Endothelial cell of umbilical vein (primary cell): ENCODE results near the gene POMP. TPM values are rescaled to one million over a fixed set of nuclear protein-coding genes. Genes with fewer than 3 reads are reported as not detected.

Source experiments
- BruUV-seq: library from RNA; stranded (reverse); fragments of 400-500 nt; replicated peaks from 2 replicates; lab custom pipeline; 2021; lab: Mats Ljungman, UMichigan
- CTCF ChIA-PET: fragments of 300-600, 350-600 bp; sonication (Branson Sonifier 250); formaldehyde crosslinking; loops from one replicate; lab custom pipeline; 2021; ENCODE audit warnings: antibody characterized with exemption, inconsistent platforms; lab: Charles Lee
- POLR2A ChIA-PET: fragments of 300-600, 350-600 bp; sonication (Branson Sonifier 250); formaldehyde crosslinking; loops from one replicate; lab custom pipeline; 2021; ENCODE audit warnings: antibody characterized with exemption, inconsistent platforms; lab: Charles Lee
- DNase-seq: peaks from one replicate; pipeline ENCODE4 v3.0.0-alpha.2; 2011; ENCODE audit warnings: low read depth, low spot score
- FAIRE-seq: peaks from 2 replicates; lab custom pipeline; 2011; peaks lifted over from hg19 to GRCh38; lab: Jason Lieb, UNC
- H2AFZ ChIP-seq: 2 replicates; pipeline ENCODE4 v1.6.0; 2012; ENCODE audit warnings: low read depth, low read length, control low read depth, inconsistent platforms
- H3K27ac ChIP-seq: 2 replicates; pipeline ENCODE4 v1.5.1; 2011; ENCODE audit warnings: low read depth, mild to moderate bottlenecking, control low read depth, low read length, moderate library complexity; ENCODE audit not compliant: insufficient read depth
- H3K27me3 ChIP-seq, 2 experiments: 2 replicates each; pipeline versions ENCODE4 v1.6.0 to v1.6.1; 2011; ENCODE audit warnings: low read length in 2 of 2, mixed read lengths in 1 of 2; ENCODE audit not compliant: control insufficient read depth in 2 of 2, insufficient read depth in 2 of 2
- H3K36me3 ChIP-seq, 2 experiments: 2 replicates in 1 of 2; 3 replicates in 1 of 2; pipeline ENCODE4 v1.5.1; 2011; ENCODE audit warnings: low read length in 2 of 2, mild to moderate bottlenecking in 1 of 2, moderate library complexity in 1 of 2; ENCODE audit not compliant: control insufficient read depth in 2 of 2, insufficient read depth in 2 of 2; ENCODE audit errors: extremely low read depth in 1 of 2
- H3K4me1 ChIP-seq: 3 replicates; pipeline ENCODE4 v1.5.1; 2011; ENCODE audit warnings: mild to moderate bottlenecking, low read length; ENCODE audit not compliant: control insufficient read depth, insufficient read depth; ENCODE audit errors: extremely low read depth
- H3K4me2 ChIP-seq: 2 replicates; pipeline ENCODE4 v1.6.1; 2011; ENCODE audit warnings: low read length, control low read depth, mixed read lengths; ENCODE audit not compliant: insufficient read depth
- H3K4me3 ChIP-seq, 3 experiments: fragments of 200-600 bp in 1 of 3; sonication (generic), shearing (Covaris generic) in 1 of 3; replicated peaks in 1 of 3; 2 replicates each; pipeline ENCODE4 v1.5.1; 2011 to 2016; ENCODE audit warnings: control low read depth in 3 of 3, low read length in 3 of 3, mild to moderate bottlenecking in 2 of 3, inconsistent platforms in 1 of 3, low read depth in 1 of 3, moderate library complexity in 1 of 3; ENCODE audit not compliant: insufficient read depth in 1 of 3
- H3K79me2 ChIP-seq: 2 replicates; pipeline ENCODE4 v1.6.0; 2012; ENCODE audit warnings: low read length, inconsistent platforms; ENCODE audit not compliant: control insufficient read depth, insufficient read depth
- H3K9ac ChIP-seq: replicated peaks from 2 replicates; pipeline ENCODE3; 2011; ENCODE audit warnings: low read length, control low read depth; ENCODE audit not compliant: insufficient read depth; ENCODE audit errors: extremely low read depth
- H3K9me1 ChIP-seq: replicated peaks from 3 replicates; pipeline ENCODE4 v1.6.0; 2011; ENCODE audit warnings: mild to moderate bottlenecking, low read length; ENCODE audit not compliant: control insufficient read depth, insufficient read depth; ENCODE audit errors: extremely low read depth
- H3K9me3 ChIP-seq: replicated peaks from 2 replicates; pipeline ENCODE4 v1.5.1; 2012; ENCODE audit warnings: low read length, inconsistent platforms; ENCODE audit not compliant: control insufficient read depth, insufficient read depth
- H4K20me1 ChIP-seq: replicated peaks from 2 replicates; pipeline ENCODE3; 2011; ENCODE audit warnings: mild to moderate bottlenecking, low read length; ENCODE audit not compliant: control insufficient read depth, insufficient read depth; ENCODE audit errors: extremely low read depth
- CTCF ChIP-seq, 2 donors: IDR thresholded peaks; 1 replicate in 1 of 2; 2 replicates in 1 of 2; pipeline ENCODE4 v1.5.1; 2011; ENCODE audit warnings: low read length in 2 of 2, mild to moderate bottlenecking in 2 of 2, moderate library complexity in 2 of 2, control low read depth in 1 of 2, inconsistent platforms in 1 of 2, low read depth in 1 of 2; ENCODE audit not compliant: insufficient read depth in 1 of 2; ENCODE audit errors: extremely low read depth in 1 of 2
- EZH2 ChIP-seq: IDR thresholded peaks from 2 replicates; pipeline ENCODE4 v1.6.1; 2012; ENCODE audit warnings: borderline replicate concordance, low read depth, mild to moderate bottlenecking, moderate library complexity, low read length, inconsistent platforms; ENCODE audit not compliant: severe bottlenecking
- FOS ChIP-seq: IDR thresholded peaks from 2 replicates; pipeline ENCODE4 v1.6.1; 2011; ENCODE audit warnings: mild to moderate bottlenecking, low read length, moderate library complexity, borderline replicate concordance; ENCODE audit not compliant: insufficient read depth
- GATA2 ChIP-seq: IDR thresholded peaks from 2 replicates; pipeline ENCODE4 v1.7.0; 2011; ENCODE audit warnings: low read depth, mild to moderate bottlenecking, moderate library complexity, mixed read lengths, low read length; ENCODE audit not compliant: insufficient read length, insufficient read depth
- JUN ChIP-seq: IDR thresholded peaks from 2 replicates; pipeline ENCODE4 v1.6.1; 2011; ENCODE audit warnings: borderline replicate concordance, low read depth; ENCODE audit not compliant: insufficient read length, insufficient read depth
- MAX ChIP-seq: IDR thresholded peaks from 2 replicates; pipeline ENCODE4 v1.6.1; 2011; ENCODE audit not compliant: insufficient read depth, insufficient read length
- MYC ChIP-seq: IDR thresholded peaks from one replicate; pipeline ENCODE4 v1.6.1; 2011; ENCODE audit warnings: mild to moderate bottlenecking, low read depth, low read length
- POLR2A ChIP-seq: IDR thresholded peaks from 2 replicates; pipeline ENCODE4 v1.6.1; 2012; ENCODE audit warnings: low read depth, mild to moderate bottlenecking, control low read depth, low read length
- POLR2AphosphoS5 ChIP-seq: IDR thresholded peaks from 2 replicates; pipeline ENCODE4 v1.6.1; 2012; ENCODE audit warnings: low read depth, mild to moderate bottlenecking, control low read depth, low read length, moderate library complexity; ENCODE audit not compliant: insufficient read depth
- dilution Hi-C: fragments of 300-500 bp; cut with MboI; formaldehyde crosslinking; loops from one replicate; pipeline ENCODE4 v1.15.0; 2019; ENCODE audit warnings: low sequenced_read_pairs; ENCODE audit not compliant: extremely low pct_ligation_motif_present
- intact Hi-C: fragments of 100-400 bp; cut with micrococcal nuclease; formaldehyde crosslinking; loops from one replicate; pipeline ENCODE4 v1.10.0; 2022
- polyA plus RNA-seq, 4 experiments: library from polyadenylated mRNA; depleted of rRNA in 3 of 4; stranded (reverse) in 3 of 4; unstranded in 1 of 4; fragments of >200 nt; gene quantifications; 2 replicates each; pipeline versions ENCODE4 v1.2.1 to v1.2.3, GENCODE V29; 2011 to 2012; ENCODE audit warnings: missing spikeins in 1 of 4
- total RNA-seq: library from RNA; stranded (reverse); gene quantifications from 2 replicates; pipeline ENCODE4 v1.2.3, GENCODE V29; 2021

POMP gene
- total and polyA plus RNA-seq, 2 donors (not counting 3 experiments of a cell fraction or from before 2014, with no cell fraction given), result 27.0 to 88.9 TPM

GRCh38 chr13:28718196-28718542 lies 59.2 kb downstream of the POMP start:
- intact Hi-C loops, result loop anchor here (1.0 to 5.0 kb wide), 2 partner anchors 226 to 361 kb away; no protein-coding TSS in a partner anchor
- no peaks in the 10 kb centered on the region for H3K9me1 ChIP-seq
- CTCF ChIA-PET, result interaction anchor here (0.6 to 3.9 kb wide), 10 partner anchors 9 to 102 kb away, joined by 3 to 28 read pairs (median 3); partner anchors contain the start of gene MTUS2
- H3K4me2 ChIP-seq, result peak overlapping the region; percentile 80
- no peaks in the 10 kb centered on the region for H3K79me2 ChIP-seq
- H3K9ac ChIP-seq, result peak overlapping the region; percentile 47
- peak overlapping the region; percentile 58 for H2AFZ ChIP-seq
- POLR2A ChIA-PET, result no interaction called here
- FAIRE-seq (no peak), DNase-seq (peak; percentile 55)
- no peaks in the 10 kb centered on the region for H3K36me3 ChIP-seq
- peak overlapping the region; percentile 43 to 48 (median 44) for H3K4me3 ChIP-seq
- dilution Hi-C loops, result no loop called here
- no TSS peak for BruUV-seq
- no peaks in the 10 kb centered on the region for H3K9me3 ChIP-seq
- no peaks in the 10 kb centered on the region for H3K27me3 ChIP-seq
- peaks cover 30% of the 10 kb centered on the region for H3K4me1 ChIP-seq
- no peaks in the 10 kb centered on the region for H4K20me1 ChIP-seq
- TF ChIP-seq JUN (no peak), MYC (no peak), POLR2A (no peak), POLR2AphosphoS5 (no peak), GATA2 (no peak), CTCF (IDR thresholded peaks at IDR 0.05; ENCODE audit: extremely low read depth in 1 of 2, insufficient read depth in 1 of 2, low read depth in 1 of 2, low read length in 2 of 2) (no peak), MAX (no peak), EZH2 (no peak), FOS (no peak)
- peak overlapping the region; percentile 6 for H3K27ac ChIP-seq
